HG02970 (cell line): ENCODE data around the gene STKLD1.
"Not testable (repeated sequence)": the region's sequence is repeated elsewhere in the genome, so short reads cannot be mapped to it uniquely, and the experiment has no call there.

Experiments
- ATAC-seq: cut with Tn5 transposase; IDR thresholded peaks from one replicate; pipeline ENCODE4 v1.9.1; 2021; ENCODE audit warnings: mild to moderate bottlenecking, moderate library complexity, moderate number of reproducible peaks; ENCODE audit not compliant: unreplicated experiment, low FRiP score

STKLD1 gene

GRCh38 chr9:133433351-133433843 is 57.2 kb downstream of the STKLD1 start:
- ATAC-seq: no peak

- no peak for ATAC-seq
These were observed 60.5 kb downstream of the STKLD1 start for GRCh38 chr9:133436681-133437080.

- ATAC-seq: no peak
These were observed 61.8 kb downstream of the STKLD1 start for GRCh38 chr9:133437753-133438531.

GRCh38 chr9:133439337-133439736 is 63.2 kb downstream of the STKLD1 start:
- ATAC-seq: no peak

GRCh38 chr9:133440874-133441273 is 64.7 kb downstream of the STKLD1 start:
- ATAC-seq: no peak

- no peak for ATAC-seq
These were observed 65.4 kb downstream of the STKLD1 start for GRCh38 chr9:133441571-133441970.

- no peak for ATAC-seq
These were observed 67.1 kb downstream of the STKLD1 start for GRCh38 chr9:133443248-133443647.

- ATAC-seq: no peak
These were observed 67.8 kb downstream of the STKLD1 start for GRCh38 chr9:133443982-133444381.

- ATAC-seq: no peak
These were observed 69.3 kb downstream of the STKLD1 start for GRCh38 chr9:133445293-133445969.

- ATAC-seq: no peak
These were observed 72.4 kb downstream of the STKLD1 start for GRCh38 chr9:133448487-133448972.

GRCh38 chr9:133449760-133450159 is 73.6 kb downstream of the STKLD1 start:
- ATAC-seq: no peak

- not testable (repeated sequence) for ATAC-seq
These were observed 75.7 kb downstream of the STKLD1 start for GRCh38 chr9:133451865-133452264.

GRCh38 chr9:133452562-133452961 is 76.4 kb downstream of the STKLD1 start:
- no peak for ATAC-seq

GRCh38 chr9:133453651-133454050 is 77.5 kb downstream of the STKLD1 start:
- ATAC-seq: no peak

GRCh38 chr9:133454325-133454724 is 78.2 kb downstream of the STKLD1 start:
- no peak for ATAC-seq

GRCh38 chr9:133454943-133455673 is 78.9 kb downstream of the STKLD1 start:
- no peak for ATAC-seq
